MCF 10A (cell line): ENCODE results near the gene UHRF1. TPM values are rescaled to one million over a fixed set of nuclear protein-coding genes. Genes with fewer than 3 reads are reported as not detected.

Source experiments
- BruUV-seq: library from RNA; stranded (reverse); fragments of 400-500 nt; replicated peaks from 2 replicates; lab custom pipeline; 2021; lab: Mats Ljungman, UMichigan
- CTCF ChIA-PET: fragments of 300-600 bp; sonication (Branson Sonifier 250); formaldehyde crosslinking; extraction: SDS; loops from one replicate; lab custom pipeline; 2021; ENCODE audit warnings: antibody characterized with exemption, inconsistent platforms; lab: Yijun Ruan, JAX
- POLR2A ChIA-PET: fragments of 300-600, 350-650 bp; sonication (Branson Sonifier 250); formaldehyde crosslinking; extraction: SDS; loops from one replicate; lab custom pipeline; 2020; ENCODE audit warnings: antibody characterized with exemption, inconsistent platforms; lab: Yijun Ruan, JAX
- DNase-seq: peaks from one replicate; pipeline ENCODE4 v3.0.0-alpha.2; 2018; ENCODE audit not compliant: unreplicated experiment
- H3K27ac Mint-ChIP-seq: one replicate; pipeline ENCODE4 v1.8.0; 2022; ENCODE audit warnings: mild to moderate bottlenecking, low read depth, mixed read lengths; ENCODE audit not compliant: unreplicated experiment
- H3K27me3 Mint-ChIP-seq: one replicate; pipeline ENCODE4 v1.8.0; 2022; ENCODE audit warnings: mixed read lengths; ENCODE audit not compliant: insufficient read depth, unreplicated experiment
- H3K36me3 Mint-ChIP-seq: one replicate; pipeline ENCODE4 v1.8.0; 2022; ENCODE audit warnings: mild to moderate bottlenecking, moderate library complexity, mixed read lengths; ENCODE audit not compliant: insufficient read depth, unreplicated experiment
- H3K4me1 Mint-ChIP-seq: one replicate; pipeline ENCODE4 v1.8.0; 2022; ENCODE audit warnings: mixed read lengths; ENCODE audit not compliant: insufficient read depth, unreplicated experiment
- H3K4me3 Mint-ChIP-seq: one replicate; pipeline ENCODE4 v1.8.0; 2022; ENCODE audit warnings: mild to moderate bottlenecking, moderate library complexity, mixed read lengths; ENCODE audit not compliant: unreplicated experiment
- H3K9me3 Mint-ChIP-seq: one replicate; pipeline ENCODE4 v1.8.0; 2022; ENCODE audit warnings: mixed read lengths; ENCODE audit not compliant: unreplicated experiment
- CTCF ChIP-seq: fragments of 200-600 bp; IDR thresholded peaks from one replicate; pipeline ENCODE4 v1.8.0; 2022; ENCODE audit warnings: antibody characterized with exemption, mild to moderate bottlenecking; ENCODE audit not compliant: unreplicated experiment
- intact Hi-C: fragments of 100-400 bp; cut with micrococcal nuclease; formaldehyde crosslinking; loops from 2 replicates; pipeline ENCODE4 v1.14.1; 2022
- total RNA-seq: library from RNA; stranded (reverse); gene quantifications from 2 replicates; pipeline ENCODE4 v1.2.3, GENCODE V29; 2022

UHRF1 gene
- total RNA-seq, 1 experiment from 2014 or later = 16.0 TPM

GRCh38 chr19:4986056-4986455, 76.8 kb downstream of the UHRF1 start:
- Mint-ChIP-seq H3K4me1 (peaks cover 17% of the 10 kb centered on the region), H3K36me3 (no peaks in the 10 kb centered on the region), H3K27me3 (no peaks in the 10 kb centered on the region), H3K9me3 (no peaks in the 10 kb centered on the region), H3K27ac (no peak overlapping the region), H3K4me3 (no peak overlapping the region)
- ChIA-PET POLR2A (interaction anchor here (1.1 kb wide), 1 partner anchor 11 kb away, joined by 3 read pairs; no protein-coding TSS in a partner anchor), CTCF (no interaction called here)
- no TSS peak for BruUV-seq
- DNase-seq = no peak
- TF ChIP-seq CTCF = no peak
- intact Hi-C loops = no loop called here

- no peaks in the 10 kb centered on the region for H3K27me3 Mint-ChIP-seq
- no TSS peak for BruUV-seq
- H3K9me3 Mint-ChIP-seq = no peaks in the 10 kb centered on the region
- POLR2A ChIA-PET = no interaction called here
- H3K27ac Mint-ChIP-seq = no peak overlapping the region
- H3K4me1 Mint-ChIP-seq = peaks cover 17% of the 10 kb centered on the region
- intact Hi-C loops = no loop called here
- CTCF ChIA-PET = no interaction called here
- DNase-seq = no peak
- no peak overlapping the region for H3K4me3 Mint-ChIP-seq
- no peaks in the 10 kb centered on the region for H3K36me3 Mint-ChIP-seq
- TF ChIP-seq CTCF = no peak
Measured at GRCh38 chr19:4986471-4986891, 77.2 kb downstream of the UHRF1 start.

- CTCF ChIA-PET = no interaction called here
- intact Hi-C loops = no loop called here
- H3K36me3 Mint-ChIP-seq = peaks cover 2% of the 10 kb centered on the region
- no peak overlapping the region for H3K27ac Mint-ChIP-seq
- no TSS peak for BruUV-seq
- H3K9me3 Mint-ChIP-seq = no peaks in the 10 kb centered on the region
- no peak overlapping the region for H3K4me3 Mint-ChIP-seq
- H3K27me3 Mint-ChIP-seq = no peaks in the 10 kb centered on the region
- peaks cover 17% of the 10 kb centered on the region for H3K4me1 Mint-ChIP-seq
- POLR2A ChIA-PET = interaction anchor here (1.7 kb wide), 1 partner anchor 17 kb away, joined by 6 read pairs; no protein-coding TSS in a partner anchor
- no peak for TF ChIP-seq CTCF
- no peak for DNase-seq
Measured at GRCh38 chr19:4987256-4987655, 78.0 kb downstream of the UHRF1 start.

- peaks cover 17% of the 10 kb centered on the region for H3K4me1 Mint-ChIP-seq
- TF ChIP-seq CTCF = no peak
- H3K36me3 Mint-ChIP-seq = peaks cover 8% of the 10 kb centered on the region
- ChIA-PET CTCF (interaction anchor here (0.6 to 1.1 kb wide), 2 partner anchors 14 to 254 kb away, joined by 3 to 6 read pairs; no protein-coding TSS in a partner anchor), POLR2A (interaction anchor here (0.9 to 1.7 kb wide), 2 partner anchors 17 to 20 kb away, joined by 6 to 10 read pairs; partner anchors contain the start of gene KDM4B)
- no peak for DNase-seq
- H3K4me3 Mint-ChIP-seq = no peak overlapping the region
- no peaks in the 10 kb centered on the region for H3K27me3 Mint-ChIP-seq
- BruUV-seq = no TSS peak
- H3K9me3 Mint-ChIP-seq = no peaks in the 10 kb centered on the region
- no peak overlapping the region for H3K27ac Mint-ChIP-seq
- intact Hi-C loops = no loop called here
Measured at GRCh38 chr19:4987692-4988370, 78.5 kb downstream of the UHRF1 start.
